HG03066 (cell line): ENCODE measurements around the gene PTPRT.

Experiments
- ATAC-seq: cut with Tn5 transposase; IDR thresholded peaks from one replicate; pipeline ENCODE4 v1.9.1; 2021; ENCODE audit warnings: low read depth; ENCODE audit not compliant: unreplicated experiment

The PTPRT gene

DNA sequence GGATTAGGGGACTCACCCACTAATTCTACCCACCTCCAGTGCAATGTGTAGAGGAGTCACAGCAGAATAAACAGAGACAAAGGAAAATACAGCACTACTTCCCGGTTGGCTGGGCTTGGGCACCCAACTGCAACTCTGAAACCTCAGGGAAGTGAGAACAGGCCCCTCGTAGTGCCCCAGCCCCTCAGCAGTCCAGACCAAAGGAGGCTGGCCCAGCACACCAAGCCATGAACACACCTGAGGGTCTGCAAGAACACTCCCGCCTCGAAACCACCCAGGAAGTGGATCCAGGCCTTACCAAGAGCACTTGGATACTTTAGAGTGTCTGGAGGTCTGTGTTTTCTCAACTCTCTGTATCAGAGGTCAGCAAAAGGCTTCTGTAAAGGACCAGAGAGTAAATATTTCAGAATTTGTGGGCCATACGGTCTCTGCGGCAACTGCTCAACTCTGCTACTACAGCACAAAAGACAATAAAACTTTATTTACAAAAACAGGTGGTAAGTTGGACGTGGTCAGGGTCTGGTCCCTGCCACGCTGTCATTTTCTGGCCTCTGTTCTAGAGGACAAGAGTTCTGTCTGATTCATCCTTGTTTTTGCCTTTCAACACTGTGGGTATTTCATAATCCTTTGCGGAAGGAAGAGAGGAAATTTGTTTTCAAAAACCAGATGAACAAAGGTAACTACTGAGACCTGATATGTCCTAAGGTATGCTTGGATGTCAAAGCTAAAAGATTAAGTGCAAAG is 154.6 kb downstream of the PTPRT start:
- no peak for ATAC-seq

DNA sequence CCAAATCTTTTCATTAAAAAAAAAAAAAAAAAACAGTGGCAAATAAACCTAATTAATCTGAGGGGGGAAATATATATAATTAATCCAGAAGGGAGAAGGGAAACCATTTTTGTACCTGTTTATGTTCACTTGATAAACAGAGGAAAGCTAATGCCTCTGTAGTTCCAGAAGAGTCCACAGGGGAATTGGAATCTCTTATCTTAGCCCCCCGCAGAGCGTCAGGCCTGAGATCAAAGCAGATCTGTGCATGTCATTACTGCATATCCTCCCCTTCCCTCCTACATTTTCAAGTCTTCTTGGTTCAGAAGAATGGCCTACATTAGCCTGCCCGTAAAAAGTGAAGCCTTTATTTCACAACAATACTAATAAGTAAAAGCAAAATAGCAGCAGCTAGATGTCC is 157.2 kb downstream of the PTPRT start:
- ATAC-seq: no peak

DNA sequence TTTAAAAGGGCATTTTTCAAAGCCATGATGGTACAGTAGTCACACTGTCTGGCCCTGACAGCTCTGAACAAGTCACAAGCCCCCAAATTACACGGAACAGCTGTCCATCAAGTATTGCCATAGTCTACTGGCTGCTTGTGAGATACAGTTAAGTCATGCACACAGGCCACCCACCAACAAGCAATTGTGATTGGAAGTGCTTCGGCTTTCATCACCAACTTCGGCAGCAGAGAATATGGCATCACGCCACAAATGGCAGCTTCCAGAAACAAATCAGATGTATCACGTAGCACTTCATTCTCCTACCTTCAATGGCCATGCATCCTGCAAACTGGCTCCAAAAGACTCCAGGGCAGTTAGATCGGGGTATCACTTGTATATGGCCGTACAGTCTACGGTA is 160.5 kb downstream of the PTPRT start:
- ATAC-seq: no peak

DNA sequence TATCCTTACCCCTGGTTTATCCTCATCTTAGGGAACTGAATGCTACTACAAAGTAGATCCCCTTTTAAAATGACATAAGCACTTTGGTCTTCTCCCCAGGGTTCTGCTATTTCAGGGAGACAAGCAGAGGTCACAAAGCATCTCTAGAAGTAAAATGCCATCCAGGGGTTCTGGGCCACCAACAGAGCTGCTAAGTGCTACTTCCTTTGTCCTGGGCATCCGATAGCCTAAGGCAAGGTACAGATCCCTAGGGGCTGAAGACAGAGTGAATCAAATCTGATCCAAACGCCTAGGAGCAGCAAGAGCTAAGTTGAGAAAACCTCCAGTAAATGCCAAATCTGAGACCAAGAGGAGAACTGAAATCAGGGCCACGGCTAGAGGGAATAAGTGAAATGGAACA is 161.2 kb downstream of the PTPRT start:
- no peak for ATAC-seq

GRCh38 chr20:43023836-43024235 is 165.9 kb downstream of the PTPRT start:
- no peak for ATAC-seq

DNA sequence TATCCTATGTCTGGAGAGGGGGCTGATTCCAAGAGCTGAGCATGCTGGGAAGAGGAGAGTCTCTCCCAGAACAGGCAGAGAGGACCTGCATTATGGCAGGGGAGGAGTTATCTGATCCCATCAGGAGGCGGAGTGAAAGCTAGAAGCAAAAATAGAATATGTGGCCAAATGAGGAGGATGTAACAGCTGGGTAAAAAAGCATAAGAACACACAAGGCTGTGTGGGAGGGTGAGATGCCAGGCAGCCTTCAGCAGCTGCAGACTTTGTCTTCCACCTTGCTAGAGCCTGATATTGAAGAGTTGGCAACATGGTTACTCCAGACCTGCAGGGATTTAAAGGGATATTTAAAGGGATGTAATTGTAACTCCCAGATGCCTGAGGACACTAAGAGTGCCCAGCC is 167.1 kb downstream of the PTPRT start:
- ATAC-seq: no peak

GRCh38 chr20:43022081-43022480 is 167.6 kb downstream of the PTPRT start:
- ATAC-seq: no peak

GRCh38 chr20:43017241-43018030 is 172.3 kb downstream of the PTPRT start:
- ATAC-seq: no peak

- no peak for ATAC-seq
Measured at GRCh38 chr20:43016257-43016656, 173.4 kb downstream of the PTPRT start.

DNA sequence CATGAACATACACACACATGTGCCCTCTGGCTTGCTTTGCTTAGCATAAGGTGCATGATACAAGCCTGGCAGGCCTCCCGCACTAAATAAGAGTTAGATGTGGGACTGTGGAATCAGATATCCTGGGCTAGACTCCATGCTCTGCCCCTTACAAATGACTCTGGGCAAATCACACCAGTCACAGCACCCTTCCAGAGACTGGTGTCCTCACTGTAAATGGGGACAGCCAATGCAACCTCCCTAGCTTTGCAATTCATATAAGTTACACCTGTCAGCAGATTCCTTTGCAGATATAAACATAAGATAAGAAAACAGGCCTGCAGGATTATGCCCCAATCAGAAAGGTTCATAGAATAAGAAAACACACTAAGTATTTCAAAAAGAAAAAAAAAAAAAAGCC is 174.1 kb downstream of the PTPRT start:
- ATAC-seq: no peak

- ATAC-seq: no peak
Measured at GRCh38 chr20:43014206-43014605, 175.5 kb downstream of the PTPRT start.

DNA sequence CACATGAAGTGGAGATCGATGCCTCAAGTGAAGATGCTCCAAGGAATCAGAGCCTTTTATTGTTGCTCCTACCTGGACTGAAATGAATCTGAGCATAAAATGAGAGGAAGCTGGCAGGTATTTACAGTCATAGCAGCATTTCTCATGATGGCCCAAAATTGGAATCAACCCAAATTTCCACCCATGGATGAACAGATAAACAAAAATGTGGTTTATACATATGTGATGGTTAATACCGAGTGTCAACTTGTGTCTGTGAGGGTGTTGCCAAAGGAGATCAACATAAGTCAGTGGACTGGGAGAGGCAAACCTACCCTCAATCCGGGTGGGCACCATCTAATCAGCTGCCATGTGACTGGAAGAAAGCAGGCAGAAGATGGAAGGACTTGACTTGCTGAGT is 178.2 kb downstream of the PTPRT start:
- ATAC-seq: no peak

- ATAC-seq: no peak
Measured at GRCh38 chr20:43009532-43009931, 180.2 kb downstream of the PTPRT start.

DNA sequence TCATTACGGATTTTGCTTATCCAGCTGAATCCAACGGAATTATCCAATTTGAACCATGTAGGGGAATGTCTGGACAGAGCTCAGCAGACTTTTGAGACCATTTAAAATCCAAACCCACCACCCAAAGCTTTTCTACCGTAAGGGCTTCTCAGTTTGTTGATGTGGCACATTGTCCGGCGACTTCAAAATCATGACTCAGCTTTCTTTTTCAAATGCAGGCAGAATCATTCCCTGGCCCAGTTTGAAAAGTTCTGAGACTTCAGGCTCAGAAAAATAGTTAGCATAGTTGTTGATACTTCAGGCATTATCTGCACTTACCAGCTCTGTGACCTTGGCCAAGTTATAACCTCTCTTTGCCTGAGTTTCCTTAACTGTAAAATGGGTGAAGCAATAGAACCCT is 182.2 kb downstream of the PTPRT start:
- ATAC-seq: no peak

DNA sequence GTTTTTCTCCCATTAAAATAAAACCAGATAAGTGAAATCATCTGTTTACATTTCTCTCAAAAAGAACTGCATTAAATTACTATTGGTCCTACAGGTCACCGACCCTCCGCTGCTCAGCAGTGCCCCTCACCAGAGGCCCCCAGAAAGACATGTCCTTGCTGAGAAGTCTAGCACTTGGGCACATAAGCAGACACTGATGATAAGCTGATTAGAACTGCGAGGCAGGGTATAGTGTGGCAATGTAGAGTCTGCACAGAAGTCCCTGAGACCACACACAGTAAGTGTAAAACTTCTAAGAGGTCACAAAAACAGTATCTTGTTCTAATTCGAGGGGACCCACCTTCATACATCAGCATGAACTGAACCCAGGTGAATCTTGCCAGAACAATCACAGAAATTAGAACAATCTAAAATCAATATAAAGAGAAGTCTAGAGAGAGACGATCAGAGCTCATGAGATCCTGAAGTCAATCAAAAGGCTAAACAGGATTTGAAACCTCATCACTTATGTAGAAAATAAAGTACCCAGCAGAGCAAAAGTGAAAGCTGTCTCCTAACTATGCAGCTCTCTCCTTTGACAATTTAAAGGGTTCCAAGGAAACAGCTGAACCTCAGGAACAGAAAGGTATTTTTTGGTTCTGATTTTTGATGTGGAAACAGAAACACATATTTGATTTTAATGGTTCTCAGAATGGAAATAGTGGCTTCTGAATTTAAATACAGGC is 182.9 kb downstream of the PTPRT start:
- no peak for ATAC-seq

DNA sequence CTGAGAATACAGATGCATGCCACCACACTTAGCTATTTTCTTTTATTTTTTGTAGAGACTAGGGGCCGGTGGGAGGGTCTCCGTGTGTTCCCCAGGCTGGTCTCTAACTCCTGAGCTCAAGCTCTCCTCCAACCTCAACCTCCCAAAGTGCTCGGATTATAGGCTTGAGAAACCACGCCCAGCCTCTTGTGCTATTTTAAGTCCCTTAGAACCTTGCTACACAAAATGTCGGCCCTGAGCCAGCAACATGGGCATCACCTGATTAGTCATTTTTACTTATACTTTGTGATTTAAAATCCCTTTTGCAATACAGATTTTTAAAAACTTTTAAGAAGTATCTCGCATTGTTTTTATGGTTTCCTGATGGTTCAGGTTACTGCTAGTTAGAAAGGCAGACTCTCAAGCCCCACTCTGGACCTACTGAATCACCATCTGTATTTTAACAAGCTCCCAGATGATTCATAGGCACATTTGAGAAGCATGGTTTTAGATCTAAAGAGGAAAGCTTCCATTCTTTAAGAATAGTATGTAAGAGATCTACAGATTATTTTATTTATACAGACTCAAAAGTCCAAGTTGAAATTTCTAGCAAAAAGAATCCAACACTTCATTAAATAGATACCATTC is 186.3 kb downstream of the PTPRT start:
- no peak for ATAC-seq

DNA sequence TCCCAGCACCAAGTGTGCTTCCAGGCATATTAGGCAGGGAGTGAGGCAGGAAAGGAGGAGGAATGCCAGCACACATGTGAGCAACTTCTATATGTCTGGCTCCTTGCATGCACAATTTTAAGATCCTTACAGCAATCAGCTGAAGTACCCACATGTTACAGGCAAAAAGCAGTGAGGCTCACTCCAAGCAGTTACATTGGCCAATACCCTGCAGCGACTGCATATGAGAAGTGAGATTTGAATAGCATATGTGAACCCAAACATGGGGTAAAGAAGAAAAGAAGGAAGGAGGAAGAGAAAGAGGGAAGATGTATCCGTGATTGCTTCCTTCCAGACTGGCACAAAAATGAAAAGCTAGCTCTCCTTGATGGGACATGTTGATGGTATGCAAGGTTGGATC is 193.6 kb downstream of the PTPRT start:
- ATAC-seq: no peak

- no peak for ATAC-seq
Measured at GRCh38 chr20:42988319-42988718, 201.4 kb downstream of the PTPRT start.

DNA sequence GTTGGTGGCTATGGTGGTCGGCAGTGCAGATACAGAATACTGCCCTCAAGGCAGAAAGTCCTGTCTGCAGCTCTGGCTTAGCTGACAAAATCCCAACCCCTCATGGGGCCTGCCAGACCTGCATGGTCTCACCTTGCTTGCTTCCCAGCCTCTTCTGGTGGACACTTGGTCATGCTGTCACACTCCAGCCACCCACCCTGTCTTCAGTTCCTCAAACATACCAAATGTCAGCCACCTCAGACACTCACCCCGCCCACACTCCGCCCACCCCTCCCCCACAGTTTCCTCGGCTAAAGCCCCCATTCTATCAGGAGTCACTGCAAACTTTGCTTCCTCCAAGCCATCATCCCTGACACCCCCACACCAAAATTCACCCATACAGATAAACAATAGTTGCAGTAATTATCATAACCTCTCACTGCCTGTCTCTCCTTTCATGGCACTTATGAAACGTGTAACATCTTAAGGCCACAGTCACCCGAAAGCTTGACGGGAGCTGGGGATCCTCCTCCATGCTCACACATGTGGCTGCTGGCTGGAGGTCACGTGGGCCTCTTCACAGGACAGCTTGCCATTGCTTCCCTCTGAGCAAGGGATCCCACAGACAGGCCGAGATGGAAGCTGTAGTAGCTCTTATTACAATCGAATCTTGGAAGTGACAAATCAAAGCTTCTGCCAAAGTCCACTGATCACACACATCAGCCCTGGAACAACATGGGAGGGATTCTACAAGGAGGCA is 202.2 kb downstream of the PTPRT start:
- ATAC-seq: no peak

- no peak for ATAC-seq
Measured at GRCh38 chr20:42986143-42986773, 203.4 kb downstream of the PTPRT start.
